ENCODE data around the gene KCNH4.

The KCNH4 gene

DNA sequence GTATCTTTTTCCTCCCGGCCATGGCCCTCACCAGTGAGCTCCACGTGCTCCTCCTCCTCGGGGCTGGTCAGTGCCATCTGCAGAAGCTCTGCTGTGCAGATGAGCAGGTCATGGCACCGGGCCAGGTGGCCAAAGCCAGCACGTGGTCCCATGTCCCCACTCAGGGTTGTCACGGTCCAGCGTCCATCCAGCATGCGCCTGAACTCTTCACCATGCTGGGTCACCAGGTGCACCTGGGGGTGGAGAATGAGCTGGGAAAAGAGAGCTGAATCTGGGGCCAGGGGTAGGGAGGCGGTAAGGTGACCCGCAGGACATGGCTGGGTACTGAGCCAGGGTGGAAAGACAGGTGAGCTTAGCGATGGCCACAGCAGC lies 69.7 kb downstream of the KCNH4 start:
- H2AFZ ChIP-seq, result no peak overlapping the region
- no peak overlapping the region for H3K9ac ChIP-seq
- H3K79me2 ChIP-seq, result no peaks in the 10 kb centered on the region
- no peak overlapping the region for H3K27ac ChIP-seq
- H3K36me3 ChIP-seq (ENCODE audit: control insufficient read depth, insufficient read depth, low read length), result no peaks in the 10 kb centered on the region
- no peaks in the 10 kb centered on the region for H3K9me3 ChIP-seq (ENCODE audit: control insufficient read depth, low read length)
- no peak overlapping the region for H3K4me2 ChIP-seq (ENCODE audit: low read length)
- no peak overlapping the region for H3K4me3 ChIP-seq (ENCODE audit: low read depth, low read length)
- H3K27me3 ChIP-seq (ENCODE audit: control insufficient read depth, insufficient read depth, low read length), result no peaks in the 10 kb centered on the region
- TF ChIP-seq CTCF (IDR thresholded peaks at IDR 0.05), result no peak
- H3K4me1 ChIP-seq, result peaks cover 12% of the 10 kb centered on the region

DNA sequence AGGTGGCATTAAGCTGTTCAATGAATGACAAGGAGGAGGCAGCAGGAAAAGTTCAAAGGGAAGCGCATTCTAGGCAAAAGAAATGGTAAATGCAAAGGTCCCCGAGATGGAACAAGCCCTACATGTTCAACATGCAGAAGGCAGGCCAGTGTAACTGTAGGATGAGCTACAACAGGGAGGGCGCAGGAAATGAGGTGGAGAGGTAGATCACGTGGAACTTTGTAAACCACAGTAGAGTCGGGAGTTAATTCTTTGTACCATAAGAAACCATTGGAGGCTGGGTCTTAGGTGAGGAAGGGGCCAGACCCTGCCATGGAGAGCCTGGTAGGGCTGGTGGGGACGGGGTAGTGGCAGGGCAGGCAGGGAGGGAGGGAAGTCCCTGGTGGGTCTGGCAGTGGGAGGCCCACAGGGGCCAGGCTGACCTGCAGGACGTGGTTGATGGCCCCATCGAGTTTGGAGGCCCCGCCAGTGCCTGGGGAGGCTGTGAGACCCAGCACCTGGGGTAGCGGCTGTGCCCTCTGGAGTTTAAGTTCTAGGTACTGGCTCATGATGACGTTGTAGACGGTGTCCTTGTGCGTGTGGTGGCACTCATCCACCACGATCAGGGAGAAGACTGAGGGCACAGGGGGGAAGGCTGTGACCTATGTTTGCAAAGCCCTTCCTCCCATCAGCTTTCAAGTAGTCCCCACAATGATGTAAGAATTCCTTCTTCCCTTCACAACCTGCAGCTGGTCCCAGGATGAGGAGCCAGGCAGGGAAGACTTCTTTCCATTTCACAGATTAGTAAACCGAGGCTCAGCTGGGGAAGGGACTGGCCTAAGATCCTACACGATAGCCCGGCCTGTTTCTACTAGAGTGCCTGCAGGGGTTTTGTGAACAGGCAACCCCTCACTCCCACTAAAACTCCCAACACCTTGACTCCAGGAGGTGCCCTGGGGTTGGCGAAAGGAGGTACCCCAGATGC lies 70.4 kb downstream of the KCNH4 start:
- Histone ChIP-seq H3K36me3 (ENCODE audit: control insufficient read depth, insufficient read depth, low read length) (no peaks in the 10 kb centered on the region), H3K4me3 (ENCODE audit: low read depth, low read length) (no peak overlapping the region), H3K4me2 (ENCODE audit: low read length) (no peak overlapping the region), H2AFZ (no peak overlapping the region), H3K27me3 (ENCODE audit: control insufficient read depth, insufficient read depth, low read length) (no peaks in the 10 kb centered on the region), H3K27ac (no peak overlapping the region), H3K9me3 (ENCODE audit: control insufficient read depth, low read length) (no peaks in the 10 kb centered on the region), H3K4me1 (peaks cover 12% of the 10 kb centered on the region), H3K79me2 (no peaks in the 10 kb centered on the region), H3K9ac (no peak overlapping the region)
- no peak for TF ChIP-seq CTCF (IDR thresholded peaks at IDR 0.05)

GRCh38 chr17:42109086-42109485 lies 71.9 kb downstream of the KCNH4 start:
- Histone ChIP-seq H3K4me1 (peaks cover 12% of the 10 kb centered on the region), H3K4me3 (ENCODE audit: low read depth, low read length) (no peak overlapping the region)
- no peak for TF ChIP-seq CTCF (IDR thresholded peaks at IDR 0.05)

DNA sequence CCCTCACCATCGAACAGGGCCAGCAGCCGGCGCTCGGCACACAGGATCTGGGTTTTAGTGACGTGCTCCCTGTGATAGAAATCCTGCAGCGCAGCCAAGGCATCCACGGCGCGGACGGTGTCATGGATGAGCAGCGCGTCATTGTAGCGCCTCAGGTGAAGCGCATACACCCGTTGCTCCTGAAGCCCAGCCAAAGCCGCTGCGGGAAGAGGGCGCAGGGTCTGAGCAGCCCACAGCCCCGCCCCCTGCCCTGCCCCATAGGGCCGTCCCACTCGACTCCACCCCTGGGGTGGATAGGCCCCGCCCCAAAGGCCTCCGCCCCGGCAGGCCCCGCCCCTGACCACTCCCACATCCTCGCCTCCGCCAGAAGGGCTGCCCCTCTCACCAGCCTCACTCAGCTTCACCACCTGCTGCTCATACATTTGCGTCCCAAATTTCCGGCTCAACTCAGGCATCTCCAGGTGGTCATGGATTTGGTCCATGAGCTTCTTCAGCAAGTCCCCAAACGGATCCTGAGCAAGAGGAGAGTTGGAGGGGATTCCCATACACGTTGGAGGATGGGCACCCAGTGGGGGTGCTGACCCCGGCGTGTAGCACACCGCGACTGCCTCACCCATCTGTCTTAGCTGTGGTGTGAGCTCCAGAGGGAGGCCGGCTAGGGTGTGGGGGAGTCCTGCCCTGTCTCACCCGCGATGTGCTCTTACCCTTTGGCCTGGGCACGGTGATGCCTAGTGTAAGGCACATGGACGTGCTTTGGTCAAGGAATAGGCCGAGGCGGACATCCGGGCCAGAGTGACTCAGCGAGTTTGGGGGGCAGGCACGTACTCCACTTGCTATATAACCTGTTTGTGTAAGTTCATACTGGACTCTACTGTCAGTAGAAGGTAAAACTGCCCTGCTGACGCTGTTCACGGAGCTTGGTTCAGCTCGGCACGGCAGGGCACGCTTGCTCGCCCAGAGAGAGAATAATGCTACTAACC lies 73.1 kb downstream of the KCNH4 start:
- H3K4me1 ChIP-seq, result peaks cover 9% of the 10 kb centered on the region
- no peaks in the 10 kb centered on the region for H3K36me3 ChIP-seq (ENCODE audit: control insufficient read depth, insufficient read depth, low read length)

More at GRCh38 chr17:42109086-42109485, 71.9 kb downstream of the KCNH4 start:
- Histone ChIP-seq H3K79me2 (no peaks in the 10 kb centered on the region), H3K27ac (no peak overlapping the region), H2AFZ (no peak overlapping the region), H3K4me2 (ENCODE audit: low read length) (no peak overlapping the region), H3K9me3 (ENCODE audit: control insufficient read depth, low read length) (no peaks in the 10 kb centered on the region), H3K27me3 (ENCODE audit: control insufficient read depth, insufficient read depth, low read length) (no peaks in the 10 kb centered on the region), H3K36me3 (ENCODE audit: control insufficient read depth, insufficient read depth, low read length) (no peaks in the 10 kb centered on the region), H3K9ac (no peak overlapping the region)

More for the DNA sequence above, 73.1 kb downstream of the KCNH4 start:
- H3K4me3 ChIP-seq (ENCODE audit: low read depth, low read length), result no peak overlapping the region
- H3K27ac ChIP-seq, result no peak overlapping the region
- H3K79me2 ChIP-seq, result no peaks in the 10 kb centered on the region
- H3K27me3 ChIP-seq (ENCODE audit: control insufficient read depth, insufficient read depth, low read length), result no peaks in the 10 kb centered on the region
- H3K9me3 ChIP-seq (ENCODE audit: control insufficient read depth, low read length), result no peaks in the 10 kb centered on the region
- no peak overlapping the region for H2AFZ ChIP-seq
- no peak for TF ChIP-seq CTCF (IDR thresholded peaks at IDR 0.05)
- H3K4me2 ChIP-seq (ENCODE audit: low read length), result no peak overlapping the region
- H3K9ac ChIP-seq, result no peak overlapping the region
